DMS53 (cell line): ENCODE data around the gene PKN3.
"Not testable (repeated sequence)": the region's sequence is repeated elsewhere in the genome, so short reads cannot be mapped to it uniquely, and the experiment has no call there.

Experiments
- DNase-seq: peaks from one replicate; lab custom pipeline; 2025; lab: John Stamatoyannopoulos, UW

The PKN3 gene

GRCh38 chr9:128693738-128694137, 8.6 kb upstream of the PKN3 start:
- DNase-seq: not testable (repeated sequence)

GRCh38 chr9:128694344-128694743, 8.0 kb upstream of the PKN3 start:
- no peak for DNase-seq

- DNase-seq: peak; percentile 45
Measured at GRCh38 chr9:128696923-128697707, 5.2 kb upstream of the PKN3 start.

GRCh38 chr9:128699096-128699795, 3.1 kb upstream of the PKN3 start:
- not testable (repeated sequence) for DNase-seq

- DNase-seq: peak; percentile 44
Measured at GRCh38 chr9:128701227-128701854, 962 bp upstream of the PKN3 start.

GRCh38 chr9:128702949-128703615, 779 bp downstream of the PKN3 start:
- DNase-seq: peak; percentile 44

- no peak for DNase-seq
Measured at GRCh38 chr9:128703616-128704355, 1.5 kb downstream of the PKN3 start.

GRCh38 chr9:128704356-128704670, 2.0 kb downstream of the PKN3 start:
- DNase-seq: no peak

GRCh38 chr9:128705051-128705965, 3.0 kb downstream of the PKN3 start:
- no peak for DNase-seq

- DNase-seq: no peak
Measured at GRCh38 chr9:128706045-128706444, 3.7 kb downstream of the PKN3 start.

GRCh38 chr9:128706671-128707381, 4.5 kb downstream of the PKN3 start:
- no peak for DNase-seq

GRCh38 chr9:128707446-128707845, 5.1 kb downstream of the PKN3 start:
- no peak for DNase-seq

GRCh38 chr9:128712451-128713410, 10.4 kb downstream of the PKN3 start:
- DNase-seq: peak; percentile 25

GRCh38 chr9:128713411-128713780, 11.1 kb downstream of the PKN3 start:
- DNase-seq: no peak

GRCh38 chr9:128713941-128714573, 11.8 kb downstream of the PKN3 start:
- DNase-seq: no peak

GRCh38 chr9:128714586-128715435, 12.5 kb downstream of the PKN3 start:
- no peak for DNase-seq

- no peak for DNase-seq
Measured at GRCh38 chr9:128715436-128715750, 13.1 kb downstream of the PKN3 start.
